A549 (cell line): ENCODE measurements around the gene CEP78. TPM values are rescaled to one million over a fixed set of nuclear protein-coding genes. Genes with fewer than 3 reads are reported as not detected.

Experiments
- ATAC-seq, 2 experiments: fragments of 200-7000 bp in 1 of 2; fragments of >200 bp in 1 of 2; cut with Nextera tagmentation in 1 of 2; cut with Tn5 transposase in 1 of 2; 3 replicates each; pipeline versions ENCODE4 v1.8.0 to v1.9.1; 2018 to 2020; ENCODE audit warnings: mild to moderate bottlenecking in 1 of 2, moderate library complexity in 1 of 2
- CTCF ChIA-PET: fragments of 300-600 bp; sonication (Branson Sonifier 250); formaldehyde crosslinking; extraction: SDS; loops from one replicate; lab custom pipeline; 2021; ENCODE audit warnings: antibody characterized with exemption, inconsistent platforms; lab: Yijun Ruan, JAX
- POLR2A ChIA-PET: fragments of 350-600 bp; formaldehyde crosslinking; extraction: SDS; loops from one replicate; lab custom pipeline; 2021; ENCODE audit warnings: antibody characterized with exemption, inconsistent platforms; lab: Yijun Ruan, JAX
- DNase-seq, 2 experiments: peaks; one replicate each; pipeline versions ENCODE4 v3.0.0 to v3.0.0-alpha.2; 2011 to 2016; ENCODE audit warnings: low read depth in 1 of 2, low spot score in 1 of 2
- FAIRE-seq: peaks from 2 replicates; lab custom pipeline; 2011; peaks lifted over from hg19 to GRCh38; lab: Jason Lieb, UNC
- H3K27ac ChIP-seq, 2 experiments: fragments of >200 bp; sonication (Bioruptor Twin); formaldehyde crosslinking; 3 replicates each; pipeline ENCODE4 v1.5.1; 2016 to 2017
- H3K4me1 ChIP-seq: fragments of >200 bp; sonication (Bioruptor Twin); formaldehyde crosslinking; 3 replicates; pipeline ENCODE4 v1.6.1; 2016
- H3K4me2 ChIP-seq: fragments of >200 bp; sonication (Bioruptor Twin); formaldehyde crosslinking; 3 replicates; pipeline ENCODE4 v1.6.1; 2016
- H3K4me3 ChIP-seq: fragments of >200 bp; sonication (Bioruptor Twin); formaldehyde crosslinking; 3 replicates; pipeline ENCODE4 v1.5.1; 2016
- H3K9me3 ChIP-seq: fragments of >200 bp; sonication (Bioruptor Twin); formaldehyde crosslinking; 3 replicates; pipeline ENCODE4 v1.6.1; 2016
- ATOH8 ChIP-seq: fragments of 250-450 bp; sonication (Bioruptor Pico); IDR thresholded peaks from 2 replicates; pipeline ENCODE4 v1.5.0; 2020; ENCODE audit warnings: low read depth, mild to moderate bottlenecking, moderate library complexity
- BCL3 ChIP-seq: fragments of >200 bp; sonication (Bioruptor Twin); formaldehyde crosslinking; IDR thresholded peaks from 3 replicates; pipeline ENCODE4 v1.6.1; 2016
- CBX2 ChIP-seq: fragments of 200-600 bp; sonication (generic); IDR thresholded peaks from 2 replicates; pipeline ENCODE4 v1.6.1; 2016; ENCODE audit warnings: low read depth, mild to moderate bottlenecking, borderline replicate concordance
- CBX8 ChIP-seq: fragments of 200-600 bp; sonication (generic); IDR thresholded peaks from 2 replicates; pipeline ENCODE4 v1.6.1; 2016
- CEBPB ChIP-seq, 2 experiments: fragments of >200 bp in 1 of 2; sonication (Bioruptor Twin) in 1 of 2; formaldehyde crosslinking in 1 of 2; IDR thresholded peaks; 2 replicates each; pipeline ENCODE4 v1.6.1; 2012 to 2016
- CHD2 ChIP-seq: fragments of 150-350 bp; IDR thresholded peaks from 2 replicates; pipeline ENCODE4 v1.6.1; 2014; ENCODE audit warnings: low read length; ENCODE audit not compliant: partially characterized antibody
- HEYL ChIP-seq: fragments of 250-450 bp; sonication (Bioruptor Pico); IDR thresholded peaks from 2 replicates; pipeline ENCODE4 v1.8.0; 2021; ENCODE audit warnings: mild to moderate bottlenecking, moderate library complexity
- JUN ChIP-seq, 2 experiments: fragments of >200 bp; sonication (Bioruptor Twin); formaldehyde crosslinking; IDR thresholded peaks; 2 replicates in 1 of 2; 3 replicates in 1 of 2; pipeline ENCODE4 v1.6.1; 2016 to 2017
- KDM1A ChIP-seq: fragments of 200-600 bp; sonication (generic); IDR thresholded peaks from 2 replicates; pipeline ENCODE4 v1.6.1; 2016; ENCODE audit warnings: low read depth, mild to moderate bottlenecking
- NFE2L2 ChIP-seq: fragments of 150-350 bp; conservative IDR thresholded peaks from 2 replicates; pipeline ENCODE4 v1.6.1; 2014; ENCODE audit warnings: low read length
- NPAS2 ChIP-seq: fragments of 250-450 bp; sonication (Bioruptor Pico); IDR thresholded peaks from 2 replicates; pipeline ENCODE4 v1.8.0; 2022; ENCODE audit warnings: mild to moderate bottlenecking, moderate library complexity, borderline replicate concordance
- PBX3 ChIP-seq: IDR thresholded peaks from 2 replicates; pipeline ENCODE4 v1.6.1; 2012
- PHF8 ChIP-seq: fragments of 200-600 bp; sonication (generic); IDR thresholded peaks from 2 replicates; pipeline ENCODE4 v1.6.1; 2016; ENCODE audit warnings: low read depth, mild to moderate bottlenecking, antibody characterized with exemption, moderate library complexity, borderline replicate concordance
- POLR2A ChIP-seq: IDR thresholded peaks from 2 replicates; pipeline ENCODE4 v1.6.1; 2012; ENCODE audit warnings: mild to moderate bottlenecking, low read length
- RAD21 ChIP-seq, 2 experiments: fragments of >200 bp in 1 of 2; sonication (Bioruptor Twin) in 1 of 2; formaldehyde crosslinking in 1 of 2; IDR thresholded peaks in 1 of 2; conservative IDR thresholded peaks in 1 of 2; 2 replicates in 1 of 2; 3 replicates in 1 of 2; pipeline ENCODE4 v1.6.1; 2012 to 2018; ENCODE audit warnings: inconsistent platforms in 1 of 2
- RCOR1 ChIP-seq: fragments of 150-350 bp; IDR thresholded peaks from 2 replicates; pipeline ENCODE4 v1.6.1; 2014; ENCODE audit warnings: antibody characterized with exemption, low read length, low read depth
- RFX5 ChIP-seq: fragments of 450-650 bp; IDR thresholded peaks from 2 replicates; pipeline ENCODE4 v1.7.1; 2014; ENCODE audit warnings: antibody characterized with exemption, mild to moderate bottlenecking, moderate library complexity
- TFCP2L1 ChIP-seq: fragments of 250-450 bp; sonication (Bioruptor Pico); IDR thresholded peaks from 2 replicates; pipeline ENCODE4 v1.5.0; 2021; ENCODE audit warnings: mild to moderate bottlenecking
- ZFP36 ChIP-seq: fragments of 450-650 bp; IDR thresholded peaks from 2 replicates; pipeline ENCODE4 v1.6.1; 2014; ENCODE audit warnings: borderline replicate concordance; ENCODE audit not compliant: partially characterized antibody
- WGBS: methylation state at CpG from one replicate; pipeline ENCODE4 v1.1.6; 2017; ENCODE audit errors: missing lambda C conversion rate; 5-methylcytosine and 5-hydroxymethylcytosine counted together
- polyA minus RNA-seq: library from RNA; depleted of rRNA, polyadenylated mRNA; stranded (reverse); fragments of >200 nt; gene quantifications from 2 replicates; pipeline ENCODE4 v1.2.3, GENCODE V29; 2011; rRNA and poly(A)+ RNA removed
- polyA plus RNA-seq, 4 experiments: library from polyadenylated mRNA; depleted of rRNA in 3 of 4; stranded (reverse); fragments of >200 nt; fragmentation: RNase III in 1 of 4; extraction: RNeasy Plus Mini Kit Qiagen cat#74134 plus additional on column Dnase treatment in 1 of 4; gene quantifications; 2 replicates in 3 of 4; 3 replicates in 1 of 4; pipeline ENCODE4 v1.2.3, GENCODE V29; 2011 to 2017
- TF ChIP-seq, protein P1 (sequence below): IDR thresholded peaks from 2 replicates; pipeline ENCODE4 v1.6.1; 2012
- TF ChIP-seq, protein P2 (sequence below): IDR thresholded peaks from 2 replicates; pipeline ENCODE4 v1.6.1; 2012; ENCODE audit warnings: low read depth, borderline replicate concordance

The CEP78 gene, protein sequence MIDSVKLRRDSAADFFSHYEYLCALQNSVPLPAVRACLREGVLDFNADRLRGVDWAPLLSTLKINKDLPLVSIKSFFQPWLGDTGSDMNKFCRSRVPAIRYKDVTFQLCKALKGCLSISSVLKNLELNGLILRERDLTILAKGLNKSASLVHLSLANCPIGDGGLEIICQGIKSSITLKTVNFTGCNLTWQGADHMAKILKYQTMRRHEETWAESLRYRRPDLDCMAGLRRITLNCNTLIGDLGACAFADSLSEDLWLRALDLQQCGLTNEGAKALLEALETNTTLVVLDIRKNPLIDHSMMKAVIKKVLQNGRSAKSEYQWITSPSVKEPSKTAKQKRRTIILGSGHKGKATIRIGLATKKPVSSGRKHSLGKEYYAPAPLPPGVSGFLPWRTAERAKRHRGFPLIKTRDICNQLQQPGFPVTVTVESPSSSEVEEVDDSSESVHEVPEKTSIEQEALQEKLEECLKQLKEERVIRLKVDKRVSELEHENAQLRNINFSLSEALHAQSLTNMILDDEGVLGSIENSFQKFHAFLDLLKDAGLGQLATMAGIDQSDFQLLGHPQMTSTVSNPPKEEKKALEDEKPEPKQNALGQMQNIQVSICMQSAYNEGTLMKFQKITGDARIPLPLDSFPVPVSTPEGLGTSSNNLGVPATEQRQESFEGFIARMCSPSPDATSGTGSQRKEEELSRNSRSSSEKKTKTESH
- 22.0 and 28.9 TPM in 2 replicates for polyA plus RNA-seq (2011; rRNA removed)
- 9.1 and 10.8 TPM in 2 replicates for polyA plus RNA-seq (2012; cell fraction: cytosol; rRNA removed)
- polyA plus RNA-seq (2012; cell fraction: nucleus; rRNA removed), result 10.3 and 17.3 TPM in 2 replicates
- 16.0 to 18.2 TPM (median 16.5 TPM) in 3 replicates for polyA plus RNA-seq (2017; fragmentation: RNase III; extraction: RNeasy Plus Mini Kit Qiagen cat#74134 plus additional on column Dnase treatment)
- polyA minus RNA-seq, result 9.0 and 13.3 TPM in 2 replicates

GRCh38 chr9:78235762-78236550 is at the start of gene CEP78:
CEP78 (plus strand) TSS chr9:78236075; CDS start chr9:78236351, 276 bp downstream.
- Histone ChIP-seq H3K4me2 (peak within 1 kb of the TSS; percentile 83), H3K4me3 (peak within 1 kb of the TSS; percentile 81), H3K9me3 (no peaks in the 10 kb centered on the region), H3K27ac (peak within 1 kb of the TSS; percentile 87 to 96), H3K4me1 (peaks cover 8% of the 10 kb centered on the region; the same call in 1 of the 3 replicates)
- no peak for TF ChIP-seq CBX8
- no peak for TF ChIP-seq CBX2
- TF ChIP-seq PBX3, result peak; percentile 58; the same call in 1 of the 2 replicates
- TF ChIP-seq HEYL (CRISPR knock-in tag), result no peak
- peak; percentile 22; the same call in 1 of the 2 replicates for TF ChIP-seq RFX5
- TF ChIP-seq RAD21 (conservative IDR thresholded peaks at IDR 0.05 in 1 of 2, IDR thresholded peaks at IDR 0.05 in 1 of 2), result no peak
- TF ChIP-seq PHF8, result peak; percentile 35; the same call in 1 of the 2 replicates
- TF ChIP-seq RCOR1, result no peak
- peak; percentile 97 for TF ChIP-seq POLR2A
- peak; percentile 90 for TF ChIP-seq BCL3
- TF ChIP-seq ATOH8 (CRISPR knock-in tag), result no peak
- TF ChIP-seq ZFP36, result no peak
- TF ChIP-seq TFCP2L1 (CRISPR knock-in tag), result no peak
- TF ChIP-seq NPAS2 (CRISPR knock-in tag), result no peak
- TF ChIP-seq CHD2, result no peak
- TF ChIP-seq CEBPB (IDR thresholded peaks at IDR 0.05), result peak in 1 of 2 experiments; percentile 54; a peak in 1 of 4 replicates
- 0 out of 2 replicates have a peak, but pooled peaks have one; percentile 35 for TF ChIP-seq KDM1A
- TF ChIP-seq JUN (IDR thresholded peaks at IDR 0.05), result peak in 1 of 2 experiments; percentile 74; a peak in 3 of 5 replicates
- TF ChIP-seq, protein P1, sequence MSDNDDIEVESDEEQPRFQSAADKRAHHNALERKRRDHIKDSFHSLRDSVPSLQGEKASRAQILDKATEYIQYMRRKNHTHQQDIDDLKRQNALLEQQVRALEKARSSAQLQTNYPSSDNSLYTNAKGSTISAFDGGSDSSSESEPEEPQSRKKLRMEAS, result peak; percentile 73
- no peak for TF ChIP-seq NFE2L2
- TF ChIP-seq, protein P2, sequence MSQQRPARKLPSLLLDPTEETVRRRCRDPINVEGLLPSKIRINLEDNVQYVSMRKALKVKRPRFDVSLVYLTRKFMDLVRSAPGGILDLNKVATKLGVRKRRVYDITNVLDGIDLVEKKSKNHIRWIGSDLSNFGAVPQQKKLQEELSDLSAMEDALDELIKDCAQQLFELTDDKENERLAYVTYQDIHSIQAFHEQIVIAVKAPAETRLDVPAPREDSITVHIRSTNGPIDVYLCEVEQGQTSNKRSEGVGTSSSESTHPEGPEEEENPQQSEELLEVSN, result peak; percentile 67; the same call in 1 of the 2 replicates
- under 1% methylated on average over 30 of the region's 87 CpGs for WGBS
- FAIRE-seq (peak; percentile 72), DNase-seq (peak; percentile 93 to 94), ATAC-seq (peak; percentile 98 to 99)
- CTCF ChIA-PET, result interaction anchor here (1.2 to 3.1 kb wide), 2 partner anchors 12 to 13 kb away, joined by 3 to 9 read pairs; no protein-coding TSS in a partner anchor
- POLR2A ChIA-PET, result interaction anchor here (1.4 kb wide), 1 partner anchor 61 kb away, joined by 6 read pairs; the partner anchor contains the start of gene PSAT1
